ENCODE results near the gene KCNA10.

DNA sequence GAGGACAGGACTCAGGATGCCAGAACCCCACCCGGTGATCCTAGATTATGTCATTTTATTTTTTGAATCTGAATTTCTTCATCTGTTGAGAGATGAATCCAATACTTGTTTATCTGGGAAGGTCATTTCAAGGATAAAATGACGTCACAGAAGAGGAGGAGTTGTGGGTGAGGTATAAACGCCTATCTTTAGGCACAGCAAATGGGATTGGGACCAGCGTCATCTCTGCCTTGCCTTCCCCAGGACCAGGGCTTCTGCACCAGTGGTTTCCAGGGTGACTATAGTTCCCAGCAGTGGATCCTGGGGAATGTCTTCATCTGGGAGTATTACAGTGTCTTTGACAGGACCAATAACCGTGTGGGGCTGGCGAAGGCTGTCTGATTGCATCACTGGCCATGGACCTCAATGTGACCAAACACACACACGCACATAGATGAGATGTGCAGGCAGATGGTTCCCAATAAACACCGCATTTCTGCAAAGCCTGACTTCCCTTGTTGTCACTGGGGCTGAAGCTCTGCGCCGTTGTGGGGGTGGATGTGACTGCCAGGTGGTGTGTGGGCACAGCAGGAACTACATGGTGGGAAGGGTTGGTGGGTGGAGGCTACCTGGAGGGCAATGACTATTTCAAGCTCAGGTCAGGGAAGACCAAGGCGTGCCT, 28.1 kb downstream of the KCNA10 start:
- TF ChIP-seq, protein P1, sequence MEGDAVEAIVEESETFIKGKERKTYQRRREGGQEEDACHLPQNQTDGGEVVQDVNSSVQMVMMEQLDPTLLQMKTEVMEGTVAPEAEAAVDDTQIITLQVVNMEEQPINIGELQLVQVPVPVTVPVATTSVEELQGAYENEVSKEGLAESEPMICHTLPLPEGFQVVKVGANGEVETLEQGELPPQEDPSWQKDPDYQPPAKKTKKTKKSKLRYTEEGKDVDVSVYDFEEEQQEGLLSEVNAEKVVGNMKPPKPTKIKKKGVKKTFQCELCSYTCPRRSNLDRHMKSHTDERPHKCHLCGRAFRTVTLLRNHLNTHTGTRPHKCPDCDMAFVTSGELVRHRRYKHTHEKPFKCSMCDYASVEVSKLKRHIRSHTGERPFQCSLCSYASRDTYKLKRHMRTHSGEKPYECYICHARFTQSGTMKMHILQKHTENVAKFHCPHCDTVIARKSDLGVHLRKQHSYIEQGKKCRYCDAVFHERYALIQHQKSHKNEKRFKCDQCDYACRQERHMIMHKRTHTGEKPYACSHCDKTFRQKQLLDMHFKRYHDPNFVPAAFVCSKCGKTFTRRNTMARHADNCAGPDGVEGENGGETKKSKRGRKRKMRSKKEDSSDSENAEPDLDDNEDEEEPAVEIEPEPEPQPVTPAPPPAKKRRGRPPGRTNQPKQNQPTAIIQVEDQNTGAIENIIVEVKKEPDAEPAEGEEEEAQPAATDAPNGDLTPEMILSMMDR (CRISPR knock-in tag; IDR thresholded peaks at IDR 0.05): no peak
- TF ChIP-seq BHLHE40 (IDR thresholded peaks at IDR 0.05; ENCODE audit: low read length): no peak

All from HepG2 (cell line).